Measurements from ENCODE around the gene UBE4A. TPM values are rescaled to one million over a fixed set of nuclear protein-coding genes. Genes with fewer than 3 reads are reported as not detected.
"Not testable (repeated sequence)": the region's sequence is repeated elsewhere in the genome, so short reads cannot be mapped to it uniquely, and the experiment has no call there.

Gene UBE4A
- total RNA-seq, 2 experiments from 2014 or later: 42.6 to 49.1 TPM

DNA sequence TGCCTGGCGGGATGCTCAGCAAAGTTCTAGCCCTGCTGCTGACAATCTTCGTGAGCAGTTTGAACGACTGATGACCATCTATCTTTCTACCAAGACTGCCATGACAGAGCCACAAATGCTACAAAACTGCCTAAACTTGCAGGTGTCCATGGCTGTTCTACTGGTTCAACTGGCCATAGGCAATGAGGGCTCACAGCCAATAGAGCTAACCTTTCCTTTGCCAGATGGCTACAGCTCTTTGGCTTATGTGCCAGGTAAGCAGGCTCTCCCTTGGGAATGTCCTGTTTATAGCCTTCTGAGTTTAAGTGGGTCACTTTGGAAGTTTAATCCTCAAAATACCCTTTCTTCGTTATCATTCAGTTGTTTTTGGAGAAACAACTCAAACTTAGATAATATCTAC is 20.1 kb downstream of the UBE4A start:
- Mint-ChIP-seq H3K36me3 (ENCODE audit: low read depth) (peaks cover 61% of the 10 kb centered on the region), H3K4me3 (no peak overlapping the region)
- CTCF ChIA-PET: interaction anchor here (1.1 to 1.5 kb wide), 3 partner anchors 17 to 181 kb away, joined by 3 to 4 read pairs (median 3); no protein-coding TSS in a partner anchor

DNA sequence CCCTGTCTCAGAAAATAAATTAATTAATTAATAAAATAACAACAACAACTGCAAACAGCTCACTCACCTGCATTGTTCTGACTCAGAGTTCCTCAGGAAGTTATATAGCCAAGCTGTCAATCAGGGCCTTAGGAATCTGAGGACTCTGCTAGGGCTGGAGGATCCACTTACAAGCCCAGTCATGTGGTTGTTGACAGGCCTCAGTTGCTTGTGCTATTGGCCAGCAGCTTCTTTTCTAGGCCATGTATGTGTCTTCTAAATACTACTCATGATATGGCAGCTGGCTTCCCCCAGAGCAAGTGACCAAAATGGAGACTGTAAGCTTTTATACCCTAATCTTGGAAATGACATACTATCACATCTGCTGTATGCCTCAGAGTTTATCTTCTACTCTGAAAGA is 21.2 kb downstream of the UBE4A start:
- H3K4me3 Mint-ChIP-seq: no peak overlapping the region
- DNase-seq: no peak
- peaks cover 4% of the 10 kb centered on the region for H3K4me1 Mint-ChIP-seq
- peaks cover 63% of the 10 kb centered on the region for H3K36me3 Mint-ChIP-seq (ENCODE audit: low read depth)
- no peaks in the 10 kb centered on the region for H3K9me3 Mint-ChIP-seq
- H3K27ac Mint-ChIP-seq: no peak overlapping the region
- ChIA-PET CTCF (interaction anchor here (1.0 to 1.5 kb wide), 5 partner anchors 15 to 182 kb away, joined by 3 to 4 read pairs (median 3); no protein-coding TSS in a partner anchor), POLR2A (no interaction called here)
- H3K27me3 Mint-ChIP-seq: no peaks in the 10 kb centered on the region

More for the DNA sequence above, 20.1 kb downstream of the UBE4A start:
- POLR2A ChIA-PET: no interaction called here
- no peak for DNase-seq
- no peak overlapping the region for H3K27ac Mint-ChIP-seq
- no peaks in the 10 kb centered on the region for H3K27me3 Mint-ChIP-seq
- peaks cover 4% of the 10 kb centered on the region for H3K4me1 Mint-ChIP-seq
- H3K9me3 Mint-ChIP-seq: no peaks in the 10 kb centered on the region

DNA sequence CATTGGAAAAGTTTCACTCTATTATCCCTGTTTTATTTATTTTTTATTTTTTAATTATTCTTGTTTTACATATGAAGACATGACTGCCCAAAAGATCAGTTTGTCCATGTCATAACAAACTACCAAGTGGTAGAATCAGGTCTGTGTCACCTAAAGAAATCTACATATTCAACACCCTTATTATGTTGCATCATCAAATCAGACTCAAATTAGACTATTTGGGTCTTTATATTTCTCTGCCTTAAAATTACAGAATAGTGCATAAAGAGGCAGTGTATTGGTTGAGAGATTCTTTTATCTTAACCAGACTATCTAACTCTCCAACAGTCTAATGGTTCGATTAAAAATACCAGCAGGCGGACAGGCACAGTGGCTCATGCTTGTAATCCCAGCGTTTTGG is 23.6 kb downstream of the UBE4A start:
- H3K27ac Mint-ChIP-seq: no peak overlapping the region
- DNase-seq: no peak
- H3K27me3 Mint-ChIP-seq: no peaks in the 10 kb centered on the region
- no peaks in the 10 kb centered on the region for H3K9me3 Mint-ChIP-seq
- H3K36me3 Mint-ChIP-seq (ENCODE audit: low read depth): peaks cover 68% of the 10 kb centered on the region
- H3K4me3 Mint-ChIP-seq: no peak overlapping the region
- ChIA-PET CTCF (interaction anchor here (0.7 to 1.7 kb wide), 3 partner anchors 18 to 211 kb away, joined by 3 to 4 read pairs (median 3); no protein-coding TSS in a partner anchor), POLR2A (no interaction called here)
- H3K4me1 Mint-ChIP-seq: no peaks in the 10 kb centered on the region

GRCh38 chr11:118383657-118384056 is 24.3 kb downstream of the UBE4A start:
- Mint-ChIP-seq H3K4me1 (no peaks in the 10 kb centered on the region), H3K36me3 (ENCODE audit: low read depth) (peaks cover 70% of the 10 kb centered on the region)
- POLR2A ChIA-PET: no interaction called here

GRCh38 chr11:118396097-118396501 is 36.7 kb downstream of the UBE4A start:
- DNase-seq: peak; percentile 49
- peaks cover 47% of the 10 kb centered on the region for H3K36me3 Mint-ChIP-seq (ENCODE audit: low read depth)
- H3K27me3 Mint-ChIP-seq: no peaks in the 10 kb centered on the region
- H3K4me3 Mint-ChIP-seq: peak overlapping the region; percentile 31
- peak overlapping the region; percentile 93 for H3K27ac Mint-ChIP-seq
- ChIA-PET POLR2A (no interaction called here), CTCF (no interaction called here)
- H3K4me1 Mint-ChIP-seq: peaks cover 65% of the 10 kb centered on the region
- no peaks in the 10 kb centered on the region for H3K9me3 Mint-ChIP-seq

More at GRCh38 chr11:118383657-118384056, 24.3 kb downstream of the UBE4A start:
- no peak overlapping the region for H3K27ac Mint-ChIP-seq
- H3K9me3 Mint-ChIP-seq: no peaks in the 10 kb centered on the region
- no peak for DNase-seq
- no peaks in the 10 kb centered on the region for H3K27me3 Mint-ChIP-seq
- no peak overlapping the region for H3K4me3 Mint-ChIP-seq
- CTCF ChIA-PET: interaction anchor here (0.7 kb wide), 1 partner anchor 8 kb away, joined by 4 read pairs; no protein-coding TSS in a partner anchor

DNA sequence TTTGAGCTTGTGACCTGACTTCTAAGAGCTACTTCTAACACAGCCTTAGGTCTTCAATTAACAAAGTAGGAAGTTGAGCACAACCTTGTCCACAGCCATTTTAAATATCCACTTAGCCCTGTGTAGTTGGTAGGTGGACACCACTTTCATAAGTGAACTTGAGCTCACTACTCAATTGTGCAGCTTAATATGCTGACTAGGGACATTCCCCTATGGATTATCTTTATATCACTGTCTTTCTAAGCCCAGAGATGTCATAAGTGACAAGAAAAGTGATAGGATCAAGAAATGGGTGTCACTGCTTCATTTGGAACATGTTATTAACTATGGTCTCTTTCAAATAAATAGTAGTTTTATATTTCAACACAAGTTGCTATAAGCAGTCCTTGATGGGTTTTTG is 38.0 kb downstream of the UBE4A start:
- Mint-ChIP-seq H3K4me1 (peaks cover 65% of the 10 kb centered on the region), H3K27ac (peak overlapping the region; percentile 7), H3K27me3 (no peaks in the 10 kb centered on the region), H3K36me3 (ENCODE audit: low read depth) (peaks cover 46% of the 10 kb centered on the region), H3K9me3 (no peaks in the 10 kb centered on the region), H3K4me3 (no peak overlapping the region)
- CTCF ChIA-PET: interaction anchor here (0.6 to 1.8 kb wide), 3 partner anchors 11 to 832 kb away, joined by 3 to 5 read pairs (median 5); partner anchors contain the start of gene KMT2A
- POLR2A ChIA-PET: no interaction called here
- DNase-seq: no peak

DNA sequence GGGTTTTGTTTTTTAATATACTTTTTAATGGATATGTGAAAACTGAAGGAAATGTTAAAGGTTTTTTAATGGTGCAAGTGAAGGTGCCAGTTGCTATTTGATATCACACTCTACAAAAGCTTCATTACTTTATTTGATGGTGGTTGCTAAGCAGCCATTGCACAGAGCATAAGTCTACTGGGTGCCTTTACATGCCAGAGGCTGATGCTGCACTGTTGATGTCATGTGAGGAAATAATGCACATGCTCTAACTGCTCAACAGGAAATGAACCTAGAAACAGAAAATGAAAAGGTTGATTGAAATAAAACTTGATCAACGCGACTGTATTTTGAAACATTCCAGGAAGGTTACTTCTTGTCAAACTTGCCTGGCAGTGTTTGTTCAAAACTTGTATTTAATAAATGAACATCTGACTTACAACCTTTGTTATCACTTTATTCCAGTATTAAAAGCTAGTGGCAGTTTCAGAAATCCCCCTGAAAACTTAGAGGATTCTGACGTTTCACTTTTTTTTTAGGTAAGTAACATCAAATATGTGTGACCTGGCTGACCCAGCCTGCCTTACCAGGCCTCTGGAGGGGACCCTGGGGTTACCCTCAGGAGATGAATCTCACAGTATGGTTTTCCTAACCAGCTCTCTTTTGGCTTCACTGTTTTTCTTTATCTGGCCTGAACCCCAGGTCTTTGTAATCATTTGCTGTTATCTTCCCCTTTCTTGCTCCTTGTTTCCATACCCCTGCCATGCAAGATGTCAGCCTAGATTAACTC is 39.6 kb downstream of the UBE4A start:
- Mint-ChIP-seq H3K4me1 (peaks cover 69% of the 10 kb centered on the region), H3K4me3 (peak overlapping the region; percentile 87), H3K27ac (peak overlapping the region; percentile 99), H3K27me3 (no peaks in the 10 kb centered on the region), H3K36me3 (ENCODE audit: low read depth) (peaks cover 41% of the 10 kb centered on the region), H3K9me3 (no peaks in the 10 kb centered on the region)
- CTCF ChIA-PET: interaction anchor here (0.6 to 1.1 kb wide), 3 partner anchors 17 to 111 kb away, joined by 3 to 4 read pairs (median 3); no protein-coding TSS in a partner anchor
- DNase-seq: peak; percentile 84
- POLR2A ChIA-PET: interaction anchor here (0.6 to 0.9 kb wide), 2 partner anchors 36 to 871 kb away, joined by 3 to 6 read pairs; no protein-coding TSS in a partner anchor

GRCh38 chr11:118401151-118401879 is 41.9 kb downstream of the UBE4A start, which contains the start of gene ATP5MG:
Gene ATP5MG, plus strand, starts transcription at chr11:118401606. Its CDS starts 60 bp downstream, at chr11:118401666.
- peak; percentile 96 for DNase-seq
- no peaks in the 10 kb centered on the region for H3K27me3 Mint-ChIP-seq
- H3K9me3 Mint-ChIP-seq: no peaks in the 10 kb centered on the region
- POLR2A ChIA-PET: no interaction called here
- peaks cover 37% of the 10 kb centered on the region for H3K36me3 Mint-ChIP-seq (ENCODE audit: low read depth)
- peak within 1 kb of the TSS; percentile 87 for H3K4me3 Mint-ChIP-seq
- H3K27ac Mint-ChIP-seq: peak within 1 kb of the TSS; percentile 99
- CTCF ChIA-PET: interaction anchor here (0.8 to 1.4 kb wide), 2 partner anchors 17 to 35 kb away, joined by 3 read pairs; partner anchors contain the start of gene KMT2A
- H3K4me1 Mint-ChIP-seq: peaks cover 73% of the 10 kb centered on the region

GRCh38 chr11:118401880-118402590 is 42.6 kb downstream of the UBE4A start:
- H3K36me3 Mint-ChIP-seq (ENCODE audit: low read depth): peaks cover 39% of the 10 kb centered on the region
- H3K27ac Mint-ChIP-seq: peak overlapping the region; percentile 99
- ChIA-PET CTCF (interaction anchor here (0.8 to 1.8 kb wide), 4 partner anchors 11 to 86 kb away, joined by 3 to 11 read pairs (median 4); partner anchors contain the start of gene KMT2A), POLR2A (interaction anchor here (0.6 to 0.8 kb wide), 3 partner anchors 34 to 168 kb away, joined by 3 to 4 read pairs (median 3); partner anchors contain the start of gene KMT2A)
- H3K27me3 Mint-ChIP-seq: no peaks in the 10 kb centered on the region
- H3K4me1 Mint-ChIP-seq: peaks cover 69% of the 10 kb centered on the region
- no peak for DNase-seq
- H3K9me3 Mint-ChIP-seq: no peaks in the 10 kb centered on the region
- H3K4me3 Mint-ChIP-seq: peak overlapping the region; percentile 87

GRCh38 chr11:118402594-118402993 is 43.2 kb downstream of the UBE4A start:
- H3K36me3 Mint-ChIP-seq (ENCODE audit: low read depth): peaks cover 38% of the 10 kb centered on the region
- CTCF ChIA-PET: interaction anchor here (0.6 to 1.8 kb wide), 6 partner anchors 11 to 86 kb away, joined by 3 to 11 read pairs (median 4); partner anchors contain the start of gene KMT2A

DNA sequence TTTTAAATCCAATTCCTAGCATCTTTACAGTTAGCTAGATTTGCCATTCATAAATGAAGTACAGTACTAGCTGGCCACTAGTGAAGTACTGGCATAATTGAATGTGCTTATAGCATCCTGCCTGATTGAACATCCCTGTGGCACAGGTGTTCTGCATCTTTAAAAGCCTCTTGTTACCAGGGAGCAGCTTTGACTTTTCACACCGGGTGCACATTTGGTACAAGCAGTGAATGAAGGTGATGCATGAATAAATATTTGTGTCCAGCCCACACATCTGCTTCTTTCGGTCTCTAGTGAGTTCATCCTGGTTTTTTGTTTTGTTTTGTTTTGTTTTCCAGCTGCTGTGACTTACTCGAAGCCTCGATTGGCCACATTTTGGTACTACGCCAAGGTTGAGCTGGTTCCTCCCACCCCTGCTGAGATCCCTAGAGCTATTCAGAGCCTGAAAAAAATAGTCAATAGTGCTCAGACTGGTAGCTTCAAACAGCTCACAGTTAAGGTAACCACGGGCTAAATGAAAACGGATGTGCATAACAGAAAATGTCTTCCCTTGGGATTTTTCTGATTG is 47.3 kb downstream of the UBE4A start:
- ChIA-PET POLR2A (interaction anchor here (0.7 kb wide), 1 partner anchor 29 kb away, joined by 3 read pairs; no protein-coding TSS in a partner anchor), CTCF (interaction anchor here (1.2 to 3.0 kb wide), 4 partner anchors 9 to 28 kb away, joined by 3 to 7 read pairs (median 4); no protein-coding TSS in a partner anchor)
- Mint-ChIP-seq H3K27ac (peak overlapping the region; percentile 36), H3K4me3 (no peak overlapping the region), H3K36me3 (ENCODE audit: low read depth) (peaks cover 48% of the 10 kb centered on the region), H3K27me3 (no peaks in the 10 kb centered on the region), H3K4me1 (peaks cover 37% of the 10 kb centered on the region), H3K9me3 (no peaks in the 10 kb centered on the region)
- no peak for DNase-seq

More at GRCh38 chr11:118402594-118402993, 43.2 kb downstream of the UBE4A start:
- peak overlapping the region; percentile 87 for H3K4me3 Mint-ChIP-seq
- not testable (repeated sequence) for H3K27me3 Mint-ChIP-seq, H3K9me3 Mint-ChIP-seq, DNase-seq
- H3K27ac Mint-ChIP-seq: peak overlapping the region; percentile 55
- H3K4me1 Mint-ChIP-seq: peaks cover 65% of the 10 kb centered on the region
- POLR2A ChIA-PET: interaction anchor here (0.6 to 0.8 kb wide), 4 partner anchors 33 to 168 kb away, joined by 3 to 4 read pairs (median 3); partner anchors contain the start of gene KMT2A

Measured in activated CD4-positive, alpha-beta T cell treated with anti-CD3 and anti-CD28 coated beads, Interleukin-2, amount 10 ng/mL, durations not matched to agents 7 days and 5 days (primary cell).